HG03378 (cell line): ENCODE measurements around the gene PCDH12.
"Not testable (repeated sequence)": the region's sequence is repeated elsewhere in the genome, so short reads cannot be mapped to it uniquely, and the experiment has no call there.

Source experiments
- ATAC-seq: cut with Tn5 transposase; IDR thresholded peaks from one replicate; pipeline ENCODE4 v1.9.1; 2021; ENCODE audit warnings: mild to moderate bottlenecking, moderate library complexity; ENCODE audit not compliant: unreplicated experiment

Gene PCDH12

GRCh38 chr5:141941307-141941706 is 16.7 kb downstream of the PCDH12 start:
- no peak for ATAC-seq

- ATAC-seq = no peak
These were observed 17.2 kb downstream of the PCDH12 start for GRCh38 chr5:141940695-141941271.

GRCh38 chr5:141935538-141935937 is 22.5 kb downstream of the PCDH12 start:
- ATAC-seq = no peak

- no peak for ATAC-seq
These were observed 23.7 kb downstream of the PCDH12 start for GRCh38 chr5:141934099-141934844.

GRCh38 chr5:141933151-141933550 is 24.9 kb downstream of the PCDH12 start:
- ATAC-seq = no peak

- ATAC-seq = no peak
These were observed 26.3 kb downstream of the PCDH12 start for GRCh38 chr5:141931694-141932093.

GRCh38 chr5:141929398-141930058 is 28.5 kb downstream of the PCDH12 start:
- ATAC-seq = no peak

- no peak for ATAC-seq
These were observed 30.0 kb downstream of the PCDH12 start for GRCh38 chr5:141928051-141928450.

GRCh38 chr5:141926434-141926833 is 31.6 kb downstream of the PCDH12 start:
- no peak for ATAC-seq

GRCh38 chr5:141923448-141924313 is 34.3 kb downstream of the PCDH12 start, which contains the start of gene DELE1:
Gene DELE1, plus strand, starts transcription at chr5:141923871. Its CDS starts 71 bp downstream, at chr5:141923942.
- peak; percentile 93 for ATAC-seq

GRCh38 chr5:141922827-141923447 is 35.1 kb downstream of the PCDH12 start:
- not testable (repeated sequence) for ATAC-seq

GRCh38 chr5:141920771-141921170 is 37.2 kb downstream of the PCDH12 start:
- no peak for ATAC-seq

GRCh38 chr5:141919218-141920119 is 38.5 kb downstream of the PCDH12 start:
- no peak for ATAC-seq

GRCh38 chr5:141917760-141918159 is 40.2 kb downstream of the PCDH12 start:
- no peak for ATAC-seq

- ATAC-seq = no peak
These were observed 41.5 kb downstream of the PCDH12 start for GRCh38 chr5:141916522-141916921.

GRCh38 chr5:141915881-141916336 is 42.1 kb downstream of the PCDH12 start:
- ATAC-seq = no peak

- ATAC-seq = no peak
These were observed 43.2 kb downstream of the PCDH12 start for GRCh38 chr5:141914797-141915196.

- no peak for ATAC-seq
These were observed 43.7 kb downstream of the PCDH12 start for GRCh38 chr5:141914199-141914743.

GRCh38 chr5:141913560-141914198 is 44.3 kb downstream of the PCDH12 start:
- no peak for ATAC-seq
